Measurements from ENCODE around the gene MRPL27.

MRPL27 gene

DNA sequence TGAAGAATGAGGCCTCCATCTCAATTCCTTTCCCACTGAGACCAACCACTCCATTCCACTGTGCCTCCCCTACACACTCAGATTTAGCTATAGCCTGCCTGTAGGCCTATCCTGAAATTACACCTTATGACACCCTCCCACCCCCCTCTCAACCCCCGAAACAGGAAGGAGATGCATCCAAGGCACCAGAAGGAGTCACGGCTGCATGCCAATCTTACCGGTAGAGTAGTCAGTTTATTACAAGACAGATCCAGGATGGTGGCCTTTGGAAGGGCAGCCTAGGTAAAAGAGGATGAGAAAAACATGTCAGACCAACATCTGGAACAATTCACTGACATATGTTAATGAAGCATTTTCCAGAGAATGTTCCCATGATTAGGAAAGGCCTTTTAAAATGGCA lies 21.7 kb upstream of the MRPL27 start:
- TF ChIP-seq, protein P1, sequence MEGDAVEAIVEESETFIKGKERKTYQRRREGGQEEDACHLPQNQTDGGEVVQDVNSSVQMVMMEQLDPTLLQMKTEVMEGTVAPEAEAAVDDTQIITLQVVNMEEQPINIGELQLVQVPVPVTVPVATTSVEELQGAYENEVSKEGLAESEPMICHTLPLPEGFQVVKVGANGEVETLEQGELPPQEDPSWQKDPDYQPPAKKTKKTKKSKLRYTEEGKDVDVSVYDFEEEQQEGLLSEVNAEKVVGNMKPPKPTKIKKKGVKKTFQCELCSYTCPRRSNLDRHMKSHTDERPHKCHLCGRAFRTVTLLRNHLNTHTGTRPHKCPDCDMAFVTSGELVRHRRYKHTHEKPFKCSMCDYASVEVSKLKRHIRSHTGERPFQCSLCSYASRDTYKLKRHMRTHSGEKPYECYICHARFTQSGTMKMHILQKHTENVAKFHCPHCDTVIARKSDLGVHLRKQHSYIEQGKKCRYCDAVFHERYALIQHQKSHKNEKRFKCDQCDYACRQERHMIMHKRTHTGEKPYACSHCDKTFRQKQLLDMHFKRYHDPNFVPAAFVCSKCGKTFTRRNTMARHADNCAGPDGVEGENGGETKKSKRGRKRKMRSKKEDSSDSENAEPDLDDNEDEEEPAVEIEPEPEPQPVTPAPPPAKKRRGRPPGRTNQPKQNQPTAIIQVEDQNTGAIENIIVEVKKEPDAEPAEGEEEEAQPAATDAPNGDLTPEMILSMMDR (IDR thresholded peaks at IDR 0.05; ENCODE audit: insufficient read depth, low read depth, low read length, missing control alignments) = no peak
- no peak for DNase-seq (ENCODE audit: low read depth)
- no peak overlapping the region for H3K4me3 ChIP-seq (ENCODE audit: low read depth, low read length)

GRCh38 chr17:50393700-50394099 lies 20.7 kb upstream of the MRPL27 start:
- no peak for DNase-seq (ENCODE audit: low read depth)
- H3K4me3 ChIP-seq (ENCODE audit: low read depth, low read length) = no peak overlapping the region
- TF ChIP-seq, protein P1 (IDR thresholded peaks at IDR 0.05; ENCODE audit: insufficient read depth, low read depth, low read length, missing control alignments) = no peak

GRCh38 chr17:50392621-50393020 lies 19.6 kb upstream of the MRPL27 start:
- TF ChIP-seq, protein P1 (IDR thresholded peaks at IDR 0.05; ENCODE audit: insufficient read depth, low read depth, low read length, missing control alignments) = no peak
- no peak overlapping the region for H3K4me3 ChIP-seq (ENCODE audit: low read depth, low read length)
- DNase-seq (ENCODE audit: low read depth) = no peak

GRCh38 chr17:50389534-50389933 lies 16.6 kb upstream of the MRPL27 start:
- no peak for DNase-seq (ENCODE audit: low read depth)
- no peak overlapping the region for H3K4me3 ChIP-seq (ENCODE audit: low read depth, low read length)
- TF ChIP-seq, protein P1 (IDR thresholded peaks at IDR 0.05; ENCODE audit: insufficient read depth, low read depth, low read length, missing control alignments) = no peak

- H3K4me3 ChIP-seq (ENCODE audit: low read depth, low read length) = no peak overlapping the region
- DNase-seq (ENCODE audit: low read depth) = no peak
- TF ChIP-seq, protein P1 (IDR thresholded peaks at IDR 0.05; ENCODE audit: insufficient read depth, low read depth, low read length, missing control alignments) = no peak
These were observed 15.7 kb upstream of the MRPL27 start for GRCh38 chr17:50388728-50389127.

- no peak for DNase-seq (ENCODE audit: low read depth)
- H3K4me3 ChIP-seq (ENCODE audit: low read depth, low read length) = no peak overlapping the region
- TF ChIP-seq, protein P1 (IDR thresholded peaks at IDR 0.05; ENCODE audit: insufficient read depth, low read depth, low read length, missing control alignments) = no peak
These were observed 13.5 kb upstream of the MRPL27 start for GRCh38 chr17:50386510-50386909.

GRCh38 chr17:50382931-50383330 lies 9.9 kb upstream of the MRPL27 start:
- TF ChIP-seq, protein P1 (IDR thresholded peaks at IDR 0.05; ENCODE audit: insufficient read depth, low read depth, low read length, missing control alignments) = no peak
- DNase-seq (ENCODE audit: low read depth) = no peak
- H3K4me3 ChIP-seq (ENCODE audit: low read depth, low read length) = no peak overlapping the region
